Measurements from ENCODE around the gene CEP63. TPM values are rescaled to one million over a fixed set of nuclear protein-coding genes. Genes with fewer than 3 reads are reported as not detected.

CEP63 gene
- total RNA-seq, 1 donor from 2014 or later: 26.3 TPM

- Mint-ChIP-seq H3K36me3 (ENCODE audit: unreplicated experiment) (no peaks in the 10 kb centered on the region), H3K27me3 (ENCODE audit: unreplicated experiment) (peaks cover 20% of the 10 kb centered on the region), H3K4me3 (ENCODE audit: unreplicated experiment) (no peak overlapping the region), H3K27ac (ENCODE audit: unreplicated experiment) (no peak overlapping the region), H3K4me1 (ENCODE audit: unreplicated experiment) (peaks cover 2% of the 10 kb centered on the region), H3K9me3 (ENCODE audit: unreplicated experiment) (no peaks in the 10 kb centered on the region)
- peak; percentile 76 for DNase-seq (ENCODE audit: extremely low spot score, unreplicated experiment)
- TF ChIP-seq, protein P1, sequence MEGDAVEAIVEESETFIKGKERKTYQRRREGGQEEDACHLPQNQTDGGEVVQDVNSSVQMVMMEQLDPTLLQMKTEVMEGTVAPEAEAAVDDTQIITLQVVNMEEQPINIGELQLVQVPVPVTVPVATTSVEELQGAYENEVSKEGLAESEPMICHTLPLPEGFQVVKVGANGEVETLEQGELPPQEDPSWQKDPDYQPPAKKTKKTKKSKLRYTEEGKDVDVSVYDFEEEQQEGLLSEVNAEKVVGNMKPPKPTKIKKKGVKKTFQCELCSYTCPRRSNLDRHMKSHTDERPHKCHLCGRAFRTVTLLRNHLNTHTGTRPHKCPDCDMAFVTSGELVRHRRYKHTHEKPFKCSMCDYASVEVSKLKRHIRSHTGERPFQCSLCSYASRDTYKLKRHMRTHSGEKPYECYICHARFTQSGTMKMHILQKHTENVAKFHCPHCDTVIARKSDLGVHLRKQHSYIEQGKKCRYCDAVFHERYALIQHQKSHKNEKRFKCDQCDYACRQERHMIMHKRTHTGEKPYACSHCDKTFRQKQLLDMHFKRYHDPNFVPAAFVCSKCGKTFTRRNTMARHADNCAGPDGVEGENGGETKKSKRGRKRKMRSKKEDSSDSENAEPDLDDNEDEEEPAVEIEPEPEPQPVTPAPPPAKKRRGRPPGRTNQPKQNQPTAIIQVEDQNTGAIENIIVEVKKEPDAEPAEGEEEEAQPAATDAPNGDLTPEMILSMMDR (IDR thresholded peaks at IDR 0.05): no peak
These were observed 120.5 kb downstream of the CEP63 start for GRCh38 chr3:134606033-134607025.

DNA sequence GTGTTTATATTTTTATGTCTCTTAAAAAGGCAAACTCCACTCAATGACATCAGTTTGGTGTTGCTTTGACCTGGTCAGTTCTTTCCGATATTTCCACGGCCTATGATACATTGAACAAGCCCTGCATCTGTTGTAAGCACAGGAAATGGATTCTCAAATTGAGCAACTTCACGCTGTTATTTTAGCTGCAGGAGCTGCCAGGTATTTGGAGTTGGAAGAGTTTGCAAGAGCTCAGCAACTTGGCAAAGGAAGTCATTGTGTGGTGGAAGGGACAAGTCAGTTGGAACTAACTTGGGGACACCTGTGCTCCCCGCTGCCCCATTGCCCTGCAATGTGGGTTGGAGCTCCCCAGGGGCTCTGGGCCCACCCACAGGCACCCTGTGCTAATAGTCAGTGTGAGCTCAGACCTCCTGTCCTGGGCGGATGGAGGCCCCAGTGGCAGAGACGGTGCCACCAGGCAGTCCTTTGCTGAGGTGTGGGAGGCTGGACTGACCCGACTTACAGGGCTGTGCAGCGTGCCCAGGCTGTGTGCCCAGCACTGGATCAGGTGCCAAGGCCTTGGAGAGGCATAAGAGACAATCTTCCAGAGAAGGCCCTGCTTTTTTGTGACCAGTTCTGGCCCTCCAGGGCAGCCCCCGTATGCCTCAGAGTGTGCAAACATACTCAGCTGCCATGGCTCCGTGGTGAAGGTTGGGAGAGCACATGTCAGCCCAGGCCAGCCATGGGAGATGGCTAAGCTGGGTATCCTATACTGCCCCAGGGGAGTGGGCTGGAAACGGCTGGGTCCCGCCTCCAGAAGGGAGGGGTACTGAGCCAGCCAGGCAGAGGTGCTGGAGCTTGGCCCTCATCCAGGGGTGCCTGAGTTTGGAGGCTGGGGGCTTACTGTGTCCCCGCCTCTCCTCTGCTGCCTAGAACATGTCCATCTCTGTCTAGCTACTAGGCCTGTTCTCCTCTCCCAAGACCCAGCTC, 121.5 kb downstream of the CEP63 start:
- H3K27ac Mint-ChIP-seq (ENCODE audit: unreplicated experiment): no peak overlapping the region
- peaks cover 20% of the 10 kb centered on the region for H3K27me3 Mint-ChIP-seq (ENCODE audit: unreplicated experiment)
- no peaks in the 10 kb centered on the region for H3K4me1 Mint-ChIP-seq (ENCODE audit: unreplicated experiment)
- TF ChIP-seq, protein P1 (IDR thresholded peaks at IDR 0.05): no peak
- DNase-seq (ENCODE audit: extremely low spot score, unreplicated experiment): peak; percentile 78
- H3K4me3 Mint-ChIP-seq (ENCODE audit: unreplicated experiment): no peak overlapping the region
- H3K36me3 Mint-ChIP-seq (ENCODE audit: unreplicated experiment): no peaks in the 10 kb centered on the region
- H3K9me3 Mint-ChIP-seq (ENCODE audit: unreplicated experiment): no peaks in the 10 kb centered on the region

- Mint-ChIP-seq H3K36me3 (ENCODE audit: unreplicated experiment) (no peaks in the 10 kb centered on the region), H3K27ac (ENCODE audit: unreplicated experiment) (no peak overlapping the region), H3K4me1 (ENCODE audit: unreplicated experiment) (no peaks in the 10 kb centered on the region), H3K9me3 (ENCODE audit: unreplicated experiment) (no peaks in the 10 kb centered on the region), H3K4me3 (ENCODE audit: unreplicated experiment) (no peak overlapping the region), H3K27me3 (ENCODE audit: unreplicated experiment) (peaks cover 23% of the 10 kb centered on the region)
- DNase-seq (ENCODE audit: extremely low spot score, unreplicated experiment): peak; percentile 75
- TF ChIP-seq, protein P1 (IDR thresholded peaks at IDR 0.05): no peak
These were observed 122.3 kb downstream of the CEP63 start for GRCh38 chr3:134608023-134608770.

DNA sequence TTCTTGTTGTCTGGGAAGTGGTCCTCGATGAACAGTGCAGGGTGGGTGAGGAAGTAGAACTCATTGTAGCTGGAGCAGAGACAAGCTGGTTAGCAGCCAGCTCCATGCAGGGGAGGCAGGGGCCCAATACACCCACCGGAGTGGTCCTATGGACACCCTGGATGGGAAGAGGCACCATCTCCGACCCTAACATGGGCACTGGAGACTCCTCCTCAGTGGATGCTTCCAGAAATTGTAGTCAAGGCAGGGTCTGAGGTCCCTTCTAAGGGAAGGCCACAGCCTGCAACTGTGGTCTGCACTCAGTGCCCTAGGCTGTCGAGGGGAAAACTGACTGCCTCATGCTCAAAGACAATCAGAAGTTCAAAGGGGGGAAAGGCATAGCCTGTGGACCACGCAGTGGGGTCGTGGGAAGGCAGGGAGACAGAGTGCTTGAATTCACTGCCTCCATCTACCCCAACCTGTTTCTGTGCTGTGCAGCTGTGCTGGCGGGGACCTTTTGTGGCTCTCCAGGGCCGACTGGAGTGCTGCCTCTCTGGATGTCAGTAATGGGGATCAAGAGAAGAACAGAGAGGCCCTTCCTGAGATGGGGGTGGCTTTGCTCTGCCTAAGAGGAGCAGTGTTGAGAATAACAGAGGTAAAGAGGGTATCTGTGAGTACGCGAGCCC, 123.0 kb downstream of the CEP63 start:
- TF ChIP-seq, protein P1 (IDR thresholded peaks at IDR 0.05): no peak
- no peaks in the 10 kb centered on the region for H3K36me3 Mint-ChIP-seq (ENCODE audit: unreplicated experiment)
- no peak overlapping the region for H3K4me3 Mint-ChIP-seq (ENCODE audit: unreplicated experiment)
- H3K4me1 Mint-ChIP-seq (ENCODE audit: unreplicated experiment): no peaks in the 10 kb centered on the region
- H3K27me3 Mint-ChIP-seq (ENCODE audit: unreplicated experiment): peaks cover 23% of the 10 kb centered on the region
- peak; percentile 67 for DNase-seq (ENCODE audit: extremely low spot score, unreplicated experiment)
- H3K9me3 Mint-ChIP-seq (ENCODE audit: unreplicated experiment): no peaks in the 10 kb centered on the region
- no peak overlapping the region for H3K27ac Mint-ChIP-seq (ENCODE audit: unreplicated experiment)

All from osteocyte (in vitro differentiated cells).